ENCODE results near the gene TUBB1.

DNA sequence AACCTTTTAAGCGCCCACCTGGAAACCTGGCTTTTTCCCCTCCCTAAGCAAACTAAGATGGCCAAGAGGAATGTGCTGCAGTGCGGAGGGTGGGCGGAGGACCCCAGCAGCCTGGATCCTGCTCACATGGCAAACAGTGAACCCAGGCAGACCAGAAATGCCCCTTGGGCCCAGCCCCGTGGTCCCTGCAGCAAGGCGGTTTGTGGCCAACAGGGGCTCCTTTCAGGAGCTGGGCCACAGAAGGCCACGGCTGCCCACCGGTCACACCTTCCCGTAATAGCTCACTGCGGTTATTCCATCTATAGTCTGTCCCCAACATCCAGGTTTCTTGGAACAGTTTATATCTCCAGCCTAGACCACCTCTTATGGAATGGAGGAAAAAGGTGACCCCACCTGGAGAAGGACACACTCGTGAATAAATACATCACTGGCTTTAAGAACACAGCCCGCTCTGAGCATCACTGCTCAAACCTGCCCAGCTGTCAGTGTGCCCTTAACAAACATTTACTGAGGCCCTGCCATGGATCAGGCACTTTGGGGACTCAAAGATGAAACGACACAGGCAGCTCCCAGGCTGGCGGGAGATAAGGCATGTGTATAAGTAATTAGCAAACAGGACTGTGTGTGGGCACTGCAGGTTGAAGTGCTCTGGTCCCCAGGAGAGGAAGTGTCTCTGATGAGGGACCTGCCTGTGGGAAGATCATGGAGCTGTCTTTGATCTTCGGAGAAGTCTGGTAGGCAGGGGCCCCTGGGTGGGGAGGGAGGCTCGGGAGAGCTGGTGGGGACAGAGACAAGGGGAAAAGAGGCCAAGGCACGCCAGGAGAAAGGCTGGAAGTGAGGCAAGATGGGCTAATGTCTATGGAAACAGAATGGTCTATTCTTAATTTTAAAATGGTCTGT, 3.2 kb upstream of the TUBB1 start:
- TF ChIP-seq EZH2 (IDR thresholded peaks at IDR 0.05): no peak
- no peak for TF ChIP-seq EZH2phosphoT487 (IDR thresholded peaks at IDR 0.05)
- no peak for TF ChIP-seq CTCF (IDR thresholded peaks at IDR 0.05)
